GM18508 (cell line): ENCODE measurements around the gene IFT22.
"Not testable (repeated sequence)": the region's sequence is repeated elsewhere in the genome, so short reads cannot be mapped to it uniquely, and the experiment has no call there.

Experiments used
- ATAC-seq: cut with Tn5 transposase; IDR thresholded peaks from one replicate; pipeline ENCODE4 v1.9.1; 2021; ENCODE audit warnings: moderate number of reproducible peaks; ENCODE audit not compliant: insufficient read depth, unreplicated experiment

Gene IFT22

DNA sequence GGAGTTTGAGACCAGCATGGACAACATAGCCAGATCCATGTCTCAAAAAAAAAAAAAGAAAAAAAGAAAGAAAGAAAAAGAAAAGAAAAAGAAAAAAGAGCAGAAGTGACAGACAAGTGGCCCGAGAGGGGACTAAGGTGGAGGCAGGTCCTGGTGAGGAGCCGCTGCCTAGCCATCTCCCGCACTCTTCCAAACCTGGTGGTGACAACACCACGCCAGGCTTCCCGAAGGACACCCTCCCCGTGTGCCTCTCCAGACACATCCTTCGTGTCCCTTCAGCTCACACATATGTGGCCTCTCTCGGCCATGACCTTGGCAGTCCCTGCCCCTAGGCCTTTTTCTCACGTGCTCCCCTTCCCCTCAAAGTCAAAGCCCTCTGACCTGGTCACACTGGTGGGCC is 36.4 kb downstream of the IFT22 start:
- no peak for ATAC-seq

DNA sequence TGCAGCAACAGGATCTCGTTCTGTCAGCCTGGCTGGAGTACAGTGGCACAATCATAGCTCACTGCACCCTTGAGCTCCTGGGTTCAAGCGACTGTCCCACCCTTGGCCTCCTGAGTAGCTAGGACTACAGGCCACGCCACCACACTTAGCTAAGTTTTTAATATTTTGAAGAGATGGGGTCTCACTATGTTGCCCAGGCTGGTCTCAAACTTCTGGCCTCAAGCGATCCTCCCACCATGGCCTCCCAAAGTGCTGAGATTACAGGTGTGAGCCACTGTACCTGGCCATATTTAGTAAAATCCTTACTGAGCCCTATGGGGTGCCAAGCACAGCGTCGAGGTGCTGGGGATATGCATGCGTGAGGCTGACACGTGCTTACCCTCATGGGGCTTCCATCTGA is 40.7 kb downstream of the IFT22 start:
- ATAC-seq, result not testable (repeated sequence)

DNA sequence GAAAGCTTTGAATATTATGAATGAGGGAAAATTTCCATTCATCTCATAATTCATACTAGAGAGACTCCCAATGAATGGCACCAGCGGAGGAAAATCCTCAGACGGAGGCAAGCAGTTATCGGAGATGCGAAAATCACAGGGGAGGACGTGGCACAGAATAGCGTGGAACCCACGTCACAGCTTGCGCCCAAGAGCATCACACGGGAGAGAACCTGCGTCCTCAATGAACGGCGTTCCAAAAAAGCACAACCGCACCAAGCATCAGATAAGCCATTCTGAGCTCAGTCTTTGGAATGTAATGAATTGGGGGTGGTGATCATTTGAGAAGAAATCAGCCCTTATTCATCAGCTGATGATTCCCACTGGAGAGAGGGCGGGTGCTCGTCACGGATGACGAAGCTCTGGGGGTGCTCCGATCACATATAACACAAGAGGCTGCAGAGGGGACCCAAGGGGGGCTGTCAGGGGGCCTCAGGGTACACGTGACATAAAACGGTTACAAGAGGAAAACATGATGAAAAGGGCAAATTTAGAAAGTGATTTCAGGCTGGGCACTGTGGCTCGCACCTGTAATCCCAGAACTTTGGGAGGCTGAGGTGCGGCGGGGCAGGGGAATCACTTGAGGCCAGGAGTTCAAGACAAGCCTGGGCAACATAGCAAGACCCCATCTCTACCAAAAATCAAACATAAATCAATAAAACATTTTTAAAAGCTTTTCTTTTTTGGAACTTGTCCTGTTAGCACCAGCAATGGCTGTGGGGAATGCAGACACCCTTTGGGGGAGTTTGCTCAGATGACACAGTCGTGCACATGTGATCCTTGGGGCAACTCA is 42.9 kb downstream of the IFT22 start:
- no peak for ATAC-seq

DNA sequence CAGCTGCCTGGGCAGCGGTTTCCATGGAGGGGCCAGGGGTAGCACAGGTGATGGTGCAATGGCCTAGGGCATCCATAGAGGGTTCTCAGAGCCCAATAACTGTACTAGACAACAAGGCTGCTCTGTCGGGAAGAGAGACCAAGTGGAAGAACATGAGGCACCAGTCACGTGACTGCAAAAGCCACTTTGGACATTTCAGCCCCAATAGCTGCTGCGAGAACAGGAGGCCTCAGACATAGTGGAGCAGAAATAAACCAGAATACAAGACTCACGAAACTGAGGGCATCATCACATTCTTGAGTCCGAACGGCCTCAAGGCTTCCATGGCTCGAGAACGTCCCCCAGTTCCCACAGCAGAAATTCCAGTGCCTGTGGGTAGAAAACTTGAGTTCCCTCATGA is 44.5 kb downstream of the IFT22 start:
- ATAC-seq, result no peak

DNA sequence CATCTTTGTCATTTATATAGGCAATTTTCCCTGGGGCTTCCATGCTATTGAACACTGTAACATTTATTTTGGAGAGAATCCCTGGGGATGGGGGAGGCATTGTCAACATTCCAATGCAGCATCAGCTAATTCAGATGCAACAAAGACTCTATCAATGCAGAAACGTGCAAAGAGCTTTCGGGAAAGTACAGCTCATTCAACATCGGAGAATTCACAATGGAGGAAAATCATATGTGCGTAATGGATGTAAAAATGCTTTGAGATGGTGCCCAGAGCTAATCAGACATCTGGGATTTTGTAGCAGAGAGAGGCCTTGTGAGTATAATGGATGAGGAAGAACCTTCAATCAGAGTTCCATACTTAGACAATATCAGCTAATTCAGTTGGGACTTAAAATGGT is 48.4 kb downstream of the IFT22 start:
- no peak for ATAC-seq

DNA sequence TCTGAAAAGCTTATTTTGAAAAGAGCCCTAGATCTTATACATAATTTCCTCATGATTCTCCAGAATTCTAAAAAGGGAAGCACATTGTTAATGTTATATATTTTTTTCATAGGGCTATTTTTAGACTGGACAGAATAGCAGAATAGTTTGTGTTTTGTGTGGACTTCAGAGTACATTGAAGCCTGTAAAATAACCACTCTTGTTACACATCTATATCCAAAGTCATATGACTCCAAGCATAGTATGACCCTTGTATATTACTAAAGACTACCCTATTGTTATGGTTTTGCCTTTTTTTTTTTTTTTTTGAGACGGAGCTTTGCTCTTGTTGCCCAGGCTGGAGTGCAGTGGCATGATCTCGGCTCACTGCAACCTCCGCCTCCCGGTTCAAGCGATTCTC is 50.6 kb downstream of the IFT22 start:
- ATAC-seq, result no peak

DNA sequence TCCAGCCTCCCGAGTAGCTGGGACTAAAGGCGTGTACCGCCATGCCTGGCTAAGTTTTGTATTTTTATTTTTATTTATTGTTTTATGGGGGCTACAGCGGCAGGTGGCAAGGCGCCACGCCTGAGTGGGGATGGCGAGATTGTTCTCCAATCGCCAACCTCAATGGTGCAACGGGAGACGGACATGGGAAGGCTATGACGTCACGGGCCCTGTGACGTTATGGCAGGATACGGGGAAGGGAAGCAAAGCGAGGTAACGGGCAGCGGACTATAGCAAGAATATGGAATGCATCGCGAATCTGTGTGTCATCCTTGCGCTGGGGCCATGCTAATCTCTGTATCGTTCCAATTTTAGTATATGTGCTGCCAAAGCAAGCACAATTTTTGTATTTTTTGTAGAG is 51.9 kb downstream of the IFT22 start:
- no peak for ATAC-seq

DNA sequence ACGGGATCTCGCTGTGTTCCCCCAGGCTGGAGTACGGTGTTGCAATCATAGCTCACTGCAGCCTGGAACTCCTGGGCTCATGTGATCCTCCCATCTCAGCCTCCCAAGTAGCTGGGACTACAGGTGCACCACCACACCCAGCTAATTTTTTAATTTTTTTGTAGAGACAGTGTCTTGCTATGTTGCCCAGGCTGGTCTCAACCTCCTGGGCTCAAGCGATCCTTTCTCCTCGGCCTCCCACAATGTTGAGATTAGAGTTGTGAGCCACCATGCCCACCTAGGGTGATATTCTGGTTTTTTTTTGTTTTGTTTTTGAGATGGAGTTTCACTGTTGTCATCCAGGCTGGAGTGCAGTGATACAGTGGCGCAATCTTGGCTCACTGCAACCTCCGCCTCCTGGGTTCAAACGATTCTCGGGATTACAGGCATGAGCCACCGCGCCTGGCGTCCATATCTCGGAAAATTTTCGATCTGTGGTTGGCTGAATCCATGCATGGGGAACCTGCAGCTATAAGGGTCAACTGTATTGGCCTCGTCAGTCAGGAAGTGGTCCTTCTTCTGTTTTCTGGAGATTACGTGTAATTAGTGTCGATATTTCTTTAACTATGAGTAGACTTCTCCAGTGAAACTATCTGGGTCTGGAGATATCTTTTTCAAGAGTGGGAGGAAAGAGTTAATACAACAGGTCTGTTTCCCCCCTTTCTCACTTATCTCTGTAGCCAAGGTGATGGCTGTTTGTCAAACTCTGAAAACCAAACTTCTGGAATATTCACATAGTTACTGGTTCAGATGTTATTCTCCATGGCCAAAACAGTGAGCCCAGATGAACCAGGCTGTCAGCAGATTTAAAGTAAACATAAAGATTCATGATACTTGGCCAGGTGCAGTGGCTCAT is 55.7 kb downstream of the IFT22 start:
- ATAC-seq, result no peak

DNA sequence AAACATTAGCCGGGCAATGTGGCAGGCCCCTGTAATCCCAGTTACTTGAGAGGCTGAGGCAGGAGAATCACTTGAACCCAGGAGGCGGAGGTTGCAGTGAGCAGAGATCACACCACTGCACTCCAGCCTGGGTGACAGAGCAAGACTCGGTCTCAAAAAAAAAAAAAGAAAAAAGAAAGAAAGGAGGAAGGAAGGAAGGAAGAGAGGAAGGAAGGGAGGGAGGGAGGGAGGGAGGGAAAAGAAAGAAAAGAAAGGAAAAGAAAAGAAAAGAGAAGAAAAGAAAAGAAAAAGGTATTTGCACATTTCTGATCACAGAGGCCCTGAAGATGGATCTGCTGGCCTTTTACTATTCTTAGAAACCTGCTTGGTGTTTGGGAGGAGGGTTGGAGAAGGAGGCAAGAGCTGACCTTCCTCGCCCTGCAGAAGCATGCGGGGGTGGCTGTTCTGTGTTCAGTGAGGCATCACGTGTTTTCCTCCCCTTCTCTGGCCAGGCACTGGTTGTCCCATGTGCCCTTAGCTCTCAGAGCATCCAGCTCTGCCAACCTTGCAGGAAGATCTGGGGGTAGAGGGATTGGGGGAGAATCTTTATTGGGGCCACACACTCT is 57.4 kb downstream of the IFT22 start:
- not testable (repeated sequence) for ATAC-seq
